ENCODE measurements around the gene OTOG.

Gene OTOG

DNA sequence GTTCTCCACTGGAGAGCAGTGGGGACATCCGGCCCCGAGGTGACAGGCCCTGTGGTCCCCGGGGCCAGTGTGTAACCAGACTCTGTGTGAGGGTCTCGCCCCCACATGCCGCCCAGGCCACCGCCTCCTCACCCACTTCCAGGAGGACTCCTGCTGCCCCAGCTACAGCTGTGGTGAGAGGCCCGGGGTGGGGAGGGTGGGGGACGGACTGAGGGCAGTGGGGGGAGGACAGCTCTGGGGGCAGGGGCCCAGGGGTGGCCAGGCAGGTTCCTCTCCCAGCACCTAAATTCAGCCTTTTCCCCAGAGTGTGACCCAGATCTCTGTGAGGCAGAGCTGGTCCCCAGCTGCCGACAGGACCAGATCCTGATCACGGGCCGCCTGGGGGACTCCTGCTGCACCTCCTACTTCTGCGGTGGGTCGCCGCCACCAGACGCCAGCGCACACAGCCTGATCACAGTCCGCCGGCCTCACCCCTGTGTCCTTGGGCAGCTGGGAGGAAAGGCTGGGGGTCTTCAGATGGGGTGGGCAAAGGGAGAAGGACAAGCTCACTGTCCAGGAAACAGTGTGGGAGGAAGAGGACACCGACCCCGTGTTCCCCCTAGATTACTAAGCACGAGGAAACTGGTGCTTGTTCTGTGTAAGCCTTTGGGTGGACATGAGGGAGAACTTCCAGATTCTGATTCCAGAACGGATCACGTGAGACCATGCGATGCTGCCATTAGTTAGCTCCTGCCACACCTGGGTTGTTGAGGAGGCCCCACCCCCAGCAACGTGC is 87.9 kb downstream of the OTOG start:
- no peak for DNase-seq (ENCODE audit: low read depth)

GRCh38 chr11:17635551-17635938 is 88.5 kb downstream of the OTOG start:
- DNase-seq (ENCODE audit: low read depth): no peak

- DNase-seq (ENCODE audit: low read depth): no peak
Observed at GRCh38 chr11:17636721-17637120, 89.7 kb downstream of the OTOG start.

GRCh38 chr11:17637901-17638300 is 90.8 kb downstream of the OTOG start:
- DNase-seq (ENCODE audit: low read depth): no peak

GRCh38 chr11:17638311-17638710 is 91.3 kb downstream of the OTOG start:
- no peak for DNase-seq (ENCODE audit: low read depth)

DNA sequence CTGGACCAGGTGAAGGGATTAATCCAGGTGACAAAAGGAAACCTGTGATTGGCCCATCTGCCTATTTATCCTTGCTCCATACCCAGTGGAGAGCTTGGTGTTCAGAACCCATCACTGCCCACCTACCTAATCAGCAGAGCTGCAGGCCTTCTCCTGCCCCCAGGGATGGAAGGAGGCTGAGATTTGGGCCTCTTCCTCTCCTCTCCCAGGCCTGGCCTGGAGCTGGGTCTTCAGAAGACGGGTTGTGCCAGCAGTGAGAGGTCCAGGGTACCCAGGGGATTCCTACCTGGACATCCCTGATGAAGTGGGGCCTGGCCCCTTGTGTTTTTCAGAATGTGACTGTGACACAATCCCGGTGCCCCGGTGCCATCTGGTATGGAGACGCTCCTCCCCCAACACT is 92.0 kb downstream of the OTOG start:
- DNase-seq (ENCODE audit: low read depth): no peak

GRCh38 chr11:17639781-17640180 is 92.7 kb downstream of the OTOG start:
- DNase-seq (ENCODE audit: low read depth): no peak

DNA sequence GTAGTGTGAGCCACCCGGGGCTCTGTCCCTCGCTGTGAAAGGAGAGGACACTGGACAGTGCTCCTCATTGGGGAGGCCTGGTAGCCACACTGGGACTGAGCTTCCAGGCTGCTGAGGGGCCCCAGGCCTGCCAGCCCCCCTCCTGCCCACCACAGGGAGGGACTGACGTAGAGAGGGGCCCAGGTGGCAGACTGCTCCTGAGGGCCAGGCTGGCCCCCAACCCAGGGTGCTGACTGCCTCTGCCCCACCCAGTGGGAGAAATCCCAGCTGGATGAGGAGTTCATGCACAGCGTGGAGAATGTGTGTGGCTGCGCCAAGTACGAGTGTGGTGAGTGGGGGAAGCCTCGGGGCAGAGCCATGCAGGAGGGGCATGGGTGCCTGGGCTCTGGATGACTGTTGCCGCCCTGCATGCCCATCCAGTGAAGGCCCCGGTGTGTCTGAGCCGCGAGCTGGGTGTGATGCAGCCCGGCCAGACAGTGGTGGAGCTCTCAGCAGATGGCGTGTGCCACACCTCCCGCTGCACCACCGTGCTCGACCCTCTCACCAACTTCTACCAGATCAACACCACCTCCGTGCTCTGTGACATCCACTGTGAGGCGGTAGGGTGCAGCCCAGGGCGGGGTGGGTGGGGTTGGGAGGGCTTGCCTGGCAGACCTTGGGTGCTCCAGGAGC is 93.6 kb downstream of the OTOG start:
- DNase-seq (ENCODE audit: low read depth): no peak

DNA sequence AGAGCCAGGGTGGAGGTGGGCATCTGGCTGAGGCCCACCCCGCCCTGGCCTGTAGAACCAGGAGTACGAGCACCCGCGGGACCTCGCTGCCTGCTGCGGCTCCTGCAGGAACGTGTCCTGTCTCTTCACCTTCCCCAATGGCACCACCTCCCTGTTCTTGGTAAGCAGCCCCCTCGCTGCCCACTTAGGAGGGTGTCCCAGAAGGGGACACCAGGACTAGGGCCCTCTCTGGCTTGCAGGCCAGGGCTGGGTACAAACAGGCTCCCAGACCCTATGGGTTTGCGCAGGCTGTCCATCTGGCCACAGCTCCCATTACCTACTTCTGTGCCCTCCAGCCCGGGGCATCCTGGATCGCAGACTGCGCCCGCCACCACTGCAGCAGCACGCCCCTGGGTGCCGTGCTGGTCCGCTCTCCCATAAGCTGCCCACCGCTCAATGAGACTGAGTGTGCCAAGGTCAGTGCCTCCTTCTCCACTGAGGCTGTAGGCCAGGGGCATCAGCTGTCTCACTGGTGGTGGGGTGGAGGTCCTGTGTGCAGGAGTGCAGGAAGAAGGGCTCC is 94.8 kb downstream of the OTOG start:
- DNase-seq (ENCODE audit: low read depth): no peak

DNA sequence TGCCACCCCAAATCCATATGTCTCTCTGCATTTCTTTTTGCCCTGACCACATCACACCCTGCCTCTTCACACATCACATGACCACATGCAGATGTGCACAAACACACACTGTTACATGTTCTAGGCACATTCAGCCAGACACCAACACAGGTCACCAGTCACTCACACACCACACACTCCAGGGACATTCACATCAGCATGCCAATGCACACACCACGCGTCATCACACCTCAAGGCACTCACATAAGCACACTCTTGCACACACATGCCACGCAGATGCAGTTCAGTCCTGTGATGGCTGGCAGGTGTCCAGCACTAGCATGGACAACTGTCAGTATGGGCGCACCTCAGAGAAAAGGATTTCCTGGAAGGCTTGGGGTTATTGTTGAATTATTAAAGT is 95.3 kb downstream of the OTOG start:
- no peak for DNase-seq (ENCODE audit: low read depth)

DNA sequence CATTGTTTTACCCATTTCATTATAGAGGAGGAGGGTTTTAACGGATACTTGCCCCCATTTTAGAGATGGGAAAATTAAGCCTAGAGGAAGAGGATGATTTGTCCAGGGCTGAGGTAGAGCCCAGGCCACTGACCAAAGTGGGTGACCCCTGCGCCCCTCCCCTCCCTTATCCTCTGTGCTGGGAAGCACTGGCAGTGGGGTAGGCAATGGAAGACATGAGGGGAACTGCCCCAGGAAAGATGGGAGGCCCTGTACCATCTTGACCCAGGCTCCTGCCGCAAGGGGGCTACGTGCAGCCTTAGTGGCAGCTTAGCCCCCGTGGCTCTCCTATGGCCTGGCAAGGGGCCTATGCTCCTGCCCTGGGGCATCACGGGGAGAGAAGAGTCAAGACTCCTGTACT is 95.9 kb downstream of the OTOG start:
- no peak for DNase-seq (ENCODE audit: low read depth)

DNA sequence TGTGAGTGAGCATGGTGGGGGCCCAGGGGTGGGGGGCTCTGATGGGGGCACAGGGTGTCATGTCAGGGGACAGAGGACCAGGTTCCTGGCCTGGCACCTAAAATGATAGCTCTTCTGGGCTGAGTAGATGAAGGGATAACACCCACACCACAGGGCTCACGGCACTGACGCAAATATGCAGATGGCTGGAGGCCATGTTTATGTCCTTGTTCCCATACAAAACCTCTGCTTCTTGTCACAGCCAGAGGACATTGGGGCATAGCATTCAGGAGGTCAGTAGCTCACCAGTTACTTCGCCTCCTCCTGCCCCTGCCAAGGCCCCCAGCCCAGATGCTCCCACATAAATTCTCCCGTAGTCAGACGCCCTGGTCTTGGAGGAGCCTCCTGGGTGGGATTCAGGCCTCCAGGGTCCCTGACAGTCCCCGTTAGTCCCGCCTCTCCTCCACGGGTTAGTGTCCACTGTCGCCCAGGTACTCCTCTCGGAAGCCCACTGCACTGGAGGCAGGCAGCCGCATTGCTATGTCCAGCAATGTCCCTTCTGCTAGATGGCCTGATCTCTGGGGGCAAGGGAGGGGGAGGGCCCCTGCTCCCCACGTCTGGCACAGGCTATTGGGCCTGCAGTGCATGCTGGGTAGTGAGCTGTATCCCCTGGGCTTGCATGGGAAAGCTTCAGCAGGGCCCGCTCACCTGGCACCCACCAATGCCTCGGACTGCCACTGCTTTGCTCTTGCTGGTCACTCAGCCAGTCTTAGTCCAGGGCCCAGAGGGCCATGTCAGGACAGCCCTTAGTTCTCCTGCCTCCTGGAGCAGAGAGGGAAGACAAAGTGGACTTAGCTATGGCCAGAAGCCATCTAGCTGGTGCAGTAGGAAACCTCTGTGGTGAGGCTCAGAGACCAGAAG is 96.7 kb downstream of the OTOG start:
- DNase-seq (ENCODE audit: low read depth): no peak

DNA sequence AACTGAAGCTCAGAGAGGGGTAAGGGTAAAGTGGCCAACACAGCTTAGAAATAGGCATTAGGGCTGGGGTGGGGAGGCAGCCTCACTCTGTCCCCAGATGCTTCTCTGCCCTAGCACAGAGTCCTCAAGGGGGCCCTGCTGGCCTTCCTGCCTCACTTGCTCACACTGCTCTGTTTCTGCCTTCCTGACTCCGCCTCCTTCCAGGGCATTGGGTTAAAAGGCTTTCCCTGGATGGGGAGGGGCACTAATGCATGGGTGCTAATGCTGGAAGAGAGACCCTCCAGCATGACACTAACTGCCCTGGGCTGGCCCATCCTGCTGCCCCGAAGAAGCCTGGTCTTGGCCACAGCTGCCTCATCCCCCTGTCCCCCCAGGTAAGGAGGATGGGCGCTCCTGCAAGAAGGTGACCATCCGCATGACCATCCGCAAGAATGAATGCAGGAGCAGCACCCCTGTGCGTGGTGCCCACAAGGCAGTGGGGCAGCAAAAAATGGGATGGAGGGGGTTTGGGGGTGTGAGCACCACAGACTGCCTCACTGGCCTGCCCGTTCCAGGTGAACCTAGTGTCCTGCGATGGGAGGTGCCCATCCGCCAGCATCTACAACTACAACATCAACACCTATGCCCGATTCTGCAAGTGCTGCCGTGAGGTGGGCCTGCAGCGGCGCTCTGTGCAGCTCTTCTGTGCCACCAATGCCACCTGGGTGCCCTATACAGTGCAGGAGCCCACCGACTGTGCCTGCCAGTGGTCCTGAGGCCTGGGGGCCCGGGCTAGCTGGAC is 98.3 kb downstream of the OTOG start:
- DNase-seq (ENCODE audit: low read depth): no peak

DNA sequence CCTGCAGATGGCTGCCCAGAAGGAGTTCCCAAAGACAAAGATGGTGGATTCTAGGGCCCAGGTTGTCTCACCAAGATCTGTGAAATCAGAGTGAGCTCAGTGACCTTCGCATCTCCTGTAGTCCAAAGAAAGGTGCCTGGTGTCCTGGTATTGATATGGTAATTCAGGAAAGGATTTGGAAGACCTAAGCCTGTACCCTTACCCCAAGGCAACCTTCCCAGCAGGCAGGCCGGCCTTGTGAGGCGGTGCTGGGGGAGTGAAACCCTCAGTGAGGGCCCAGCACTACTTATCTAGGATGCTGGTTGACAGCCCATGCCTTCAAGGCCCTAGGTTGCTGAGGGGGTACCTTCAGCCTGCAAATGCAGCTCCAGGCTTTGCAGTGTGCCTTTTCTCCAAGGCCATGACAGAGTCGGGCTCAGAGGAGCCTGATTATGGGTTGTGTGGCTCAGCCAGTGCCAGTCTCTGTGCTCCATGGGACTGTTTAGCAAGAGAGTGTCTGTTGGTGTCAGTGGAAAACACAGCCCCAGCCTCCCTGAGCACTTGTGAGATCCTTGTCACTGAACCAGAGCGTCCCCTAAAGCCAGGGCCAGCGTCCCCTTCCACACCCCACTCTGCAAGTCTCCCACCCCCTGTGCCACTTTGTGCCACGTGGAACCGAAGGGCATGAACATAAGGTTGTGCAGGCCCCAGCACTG is 99.5 kb downstream of the OTOG start:
- DNase-seq (ENCODE audit: low read depth): no peak

DNA sequence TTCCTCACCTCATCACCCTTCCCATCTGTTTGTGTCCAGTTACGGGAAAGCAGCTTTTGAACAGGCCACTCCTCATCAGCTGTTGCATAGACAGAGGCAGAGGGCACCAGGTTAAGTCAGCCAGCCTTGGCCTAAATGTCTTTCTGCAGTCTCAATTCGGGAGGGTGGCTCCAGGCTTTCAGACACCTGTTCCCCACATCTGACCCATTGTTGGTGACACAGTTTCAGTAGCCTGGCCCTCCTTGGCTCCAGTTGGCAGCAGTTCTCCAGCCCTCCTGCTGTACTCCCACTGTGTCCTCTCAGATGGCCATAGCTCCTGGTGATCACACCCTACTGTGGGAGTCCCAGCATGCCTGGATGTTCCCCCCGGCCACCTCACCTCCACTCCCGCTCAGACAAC is 101.5 kb downstream of the OTOG start:
- no peak for DNase-seq (ENCODE audit: low read depth)

GRCh38 chr11:17649261-17649660 is 102.2 kb downstream of the OTOG start:
- DNase-seq (ENCODE audit: low read depth): no peak

- no peak for DNase-seq (ENCODE audit: low read depth)
Observed at GRCh38 chr11:17649696-17650095, 102.6 kb downstream of the OTOG start.

DNA sequence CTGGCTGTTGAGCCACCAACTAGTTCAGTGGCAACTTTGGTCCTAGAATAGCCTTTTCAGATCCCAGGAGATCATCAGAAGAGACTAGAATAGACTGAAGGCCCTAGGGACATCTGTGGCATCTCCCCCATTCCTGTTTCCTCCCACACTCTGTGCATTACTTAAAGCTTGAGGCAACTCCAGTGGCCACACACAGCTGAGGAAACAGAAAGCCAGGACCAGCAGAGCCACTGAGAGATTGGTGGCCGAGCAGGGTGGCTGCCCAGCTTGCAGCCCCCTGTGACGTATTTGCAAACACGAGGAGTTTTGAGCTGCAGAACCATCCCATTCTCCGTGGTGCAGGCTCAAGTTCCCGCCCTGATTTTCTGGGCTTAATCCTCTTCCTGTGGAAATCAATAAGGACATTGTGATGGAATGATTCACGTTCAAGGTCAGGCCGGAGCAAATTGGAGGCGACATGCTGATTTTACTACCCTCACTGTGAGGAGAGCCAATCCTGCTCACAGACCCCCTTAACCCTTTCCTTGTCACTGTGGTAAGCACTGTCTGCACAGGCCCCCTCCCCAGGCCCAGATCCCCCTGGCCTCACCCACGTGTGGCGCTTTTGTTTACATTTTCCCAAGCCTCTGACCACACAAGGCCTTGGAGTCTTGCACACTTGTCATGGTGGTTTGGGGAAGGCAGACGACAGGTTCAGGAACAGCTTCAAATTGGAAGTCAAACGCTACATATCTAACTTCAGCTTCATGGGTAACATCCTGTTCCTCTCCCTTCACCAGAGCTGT is 103.3 kb downstream of the OTOG start:
- DNase-seq (ENCODE audit: low read depth): no peak

DNA sequence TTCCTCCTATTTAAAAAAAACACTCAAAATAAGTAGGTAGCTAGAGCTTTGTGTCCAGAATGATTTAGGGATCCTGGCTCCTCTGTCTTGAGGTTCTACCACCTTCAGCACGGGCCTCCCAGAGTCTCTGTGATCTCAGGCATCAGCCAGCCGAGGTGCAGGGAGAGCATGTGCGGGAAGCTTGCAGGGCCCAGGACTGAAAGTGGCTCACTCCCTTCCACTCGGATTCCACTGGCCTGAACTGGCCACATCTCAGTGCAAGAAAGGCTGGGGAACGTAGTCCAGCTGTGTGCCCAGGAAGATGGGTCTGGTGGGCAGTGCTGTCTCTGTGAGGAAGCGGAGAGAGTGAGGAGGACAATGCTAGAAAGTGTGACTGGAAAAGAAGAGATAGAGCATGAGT is 104.0 kb downstream of the OTOG start:
- no peak for DNase-seq (ENCODE audit: low read depth)

GRCh38 chr11:17651681-17652080 is 104.6 kb downstream of the OTOG start:
- DNase-seq (ENCODE audit: low read depth): no peak

Data from GM04504 (cell line).